GM21447 (cell line): Measurements from ENCODE around the gene KCNQ2.

Source experiments
- ATAC-seq: cut with Tn5 transposase; IDR thresholded peaks from one replicate; pipeline ENCODE4 v1.9.1; 2021; ENCODE audit not compliant: unreplicated experiment

KCNQ2 gene

GRCh38 chr20:63372971-63373885, 99.2 kb downstream of the KCNQ2 start:
- ATAC-seq: no peak

GRCh38 chr20:63371291-63371865, 101.1 kb downstream of the KCNQ2 start:
- ATAC-seq: no peak

GRCh38 chr20:63370618-63371187, 101.8 kb downstream of the KCNQ2 start:
- no peak for ATAC-seq

- no peak for ATAC-seq
Measured at GRCh38 chr20:63369724-63370617, 102.5 kb downstream of the KCNQ2 start.

- ATAC-seq: no peak
Measured at GRCh38 chr20:63369024-63369530, 103.4 kb downstream of the KCNQ2 start.

GRCh38 chr20:63368151-63368550, 104.3 kb downstream of the KCNQ2 start:
- ATAC-seq: no peak

- ATAC-seq: no peak
Measured at GRCh38 chr20:63367446-63368055, 104.9 kb downstream of the KCNQ2 start.

GRCh38 chr20:63366390-63367365, 105.8 kb downstream of the KCNQ2 start:
- ATAC-seq: no peak

- no peak for ATAC-seq
Measured at GRCh38 chr20:63365601-63366389, 106.7 kb downstream of the KCNQ2 start.

- ATAC-seq: no peak
Measured at GRCh38 chr20:63364801-63365585, 107.5 kb downstream of the KCNQ2 start.

- ATAC-seq: no peak
Measured at GRCh38 chr20:63363981-63364561, 108.4 kb downstream of the KCNQ2 start.

- ATAC-seq: no peak
Measured at GRCh38 chr20:63363013-63363957, 109.2 kb downstream of the KCNQ2 start.

- ATAC-seq: no peak
Measured at GRCh38 chr20:63362436-63363009, 109.9 kb downstream of the KCNQ2 start.

- no peak for ATAC-seq
Measured at GRCh38 chr20:63361519-63362435, 110.7 kb downstream of the KCNQ2 start.
